Loucy (cell line): ENCODE measurements around the gene DNM3.

ENCODE experiments used
- H2AFZ ChIP-seq: fragments of 200-600 bp; sonication (generic); 2 replicates; pipeline ENCODE4 v1.6.0; 2016; ENCODE audit warnings: antibody characterized with exemption, mild to moderate bottlenecking, low read length, moderate library complexity
- H3F3A ChIP-seq: fragments of 200-600 bp; 2 replicates; pipeline ENCODE4 v1.6.0; 2016; ENCODE audit warnings: antibody characterized with exemption, low read depth, mild to moderate bottlenecking
- H3K27me3 ChIP-seq: fragments of 200-600 bp; sonication (generic); 2 replicates; pipeline ENCODE4 v1.6.1; 2014; ENCODE audit warnings: low read length, mild to moderate bottlenecking; ENCODE audit not compliant: insufficient read depth, poor library complexity, severe bottlenecking
- H3K36me3 ChIP-seq: fragments of 200-600 bp; sonication (generic); 2 replicates; pipeline ENCODE4 v1.6.1; 2016; ENCODE audit warnings: low read length; ENCODE audit not compliant: insufficient read depth
- H3K4me1 ChIP-seq: fragments of 200-600 bp; sonication (generic); 2 replicates; pipeline ENCODE4 v1.5.1; 2014; ENCODE audit warnings: low read length, mild to moderate bottlenecking; ENCODE audit not compliant: insufficient read depth, poor library complexity, severe bottlenecking
- H3K4me2 ChIP-seq: fragments of 200-600 bp; sonication (generic); 2 replicates; pipeline ENCODE4 v1.6.0; 2014; ENCODE audit warnings: antibody characterized with exemption, low read length, low read depth, mild to moderate bottlenecking; ENCODE audit not compliant: poor library complexity, severe bottlenecking
- H3K4me3 ChIP-seq: fragments of 200-600 bp; sonication (generic); 2 replicates; pipeline ENCODE4 v1.5.1; 2014; ENCODE audit warnings: low read length, mild to moderate bottlenecking, mixed read lengths; ENCODE audit not compliant: poor library complexity, severe bottlenecking
- H3K79me2 ChIP-seq: fragments of 200-600 bp; sonication (generic); 2 replicates; pipeline ENCODE4 v1.6.1; 2014; ENCODE audit warnings: low read length; ENCODE audit not compliant: insufficient read depth
- H3K9ac ChIP-seq: fragments of 200-600 bp; sonication (generic); 2 replicates; pipeline ENCODE4 v1.6.0; 2014; ENCODE audit warnings: mild to moderate bottlenecking, low read depth, low read length, moderate library complexity; ENCODE audit not compliant: poor library complexity, severe bottlenecking
- H3K9me2 ChIP-seq: fragments of 200-600 bp; sonication (generic); replicated peaks from 2 replicates; pipeline ENCODE4 v1.6.1; 2016; ENCODE audit warnings: low read depth, low read length, mixed read lengths
- H3K9me3 ChIP-seq: fragments of 200-600 bp; sonication (generic); 2 replicates; pipeline ENCODE4 v1.6.1; 2014; ENCODE audit warnings: mild to moderate bottlenecking, antibody characterized with exemption, low read length, low read depth; ENCODE audit not compliant: insufficient read depth
- H4K20me1 ChIP-seq: fragments of 200-600 bp; sonication (generic); 2 replicates; pipeline ENCODE4 v1.6.0; 2014; ENCODE audit warnings: antibody characterized with exemption, low read length, mild to moderate bottlenecking; ENCODE audit not compliant: insufficient read depth, poor library complexity, severe bottlenecking
- EZH2phosphoT487 ChIP-seq: fragments of 200-600 bp; IDR thresholded peaks from 2 replicates; pipeline ENCODE4 v1.6.1; 2018; ENCODE audit warnings: antibody characterized with exemption, mild to moderate bottlenecking, moderate library complexity, borderline replicate concordance
- TF ChIP-seq, protein P1 (sequence below): fragments of 200-600 bp; sonication (generic); conservative IDR thresholded peaks from 2 replicates; pipeline ENCODE4 v1.5.1; 2014; ENCODE audit warnings: mild to moderate bottlenecking, antibody characterized with exemption, low read length

The DNM3 gene

DNA sequence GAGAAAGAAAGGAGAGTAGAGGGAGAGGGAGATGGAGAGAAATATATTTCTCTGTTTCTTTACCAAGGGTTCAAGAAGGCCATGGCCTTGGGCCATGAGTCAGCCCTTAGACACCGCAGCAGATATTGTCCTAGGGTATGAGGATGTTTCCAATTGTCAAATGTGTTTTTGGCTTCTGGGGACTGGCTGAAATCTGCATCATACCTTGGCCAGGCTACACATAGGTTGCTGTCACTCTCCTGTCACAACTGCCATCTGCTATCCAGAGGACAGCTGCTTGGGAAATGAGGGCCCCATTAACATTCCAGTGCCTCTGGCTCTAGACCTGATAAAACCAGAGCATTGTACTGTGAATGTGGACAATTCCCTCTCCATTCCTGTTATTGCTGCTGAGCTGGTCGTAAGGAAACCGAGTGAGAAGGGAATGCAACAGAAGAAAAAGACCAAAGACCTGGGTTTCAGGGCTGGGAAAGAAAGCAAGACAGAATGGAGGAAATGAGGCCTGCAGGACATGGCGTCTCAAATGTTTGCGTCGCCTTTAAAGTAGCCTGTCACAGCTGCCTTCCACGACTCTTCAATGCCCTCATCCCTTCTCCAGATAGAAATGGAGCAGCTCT lies 611.3 kb downstream of the DNM3 start:
- no peak overlapping the region for H3K4me3 ChIP-seq
- no peak overlapping the region for H2AFZ ChIP-seq
- peaks cover 22% of the 10 kb centered on the region for H3K4me1 ChIP-seq
- TF ChIP-seq, protein P1, sequence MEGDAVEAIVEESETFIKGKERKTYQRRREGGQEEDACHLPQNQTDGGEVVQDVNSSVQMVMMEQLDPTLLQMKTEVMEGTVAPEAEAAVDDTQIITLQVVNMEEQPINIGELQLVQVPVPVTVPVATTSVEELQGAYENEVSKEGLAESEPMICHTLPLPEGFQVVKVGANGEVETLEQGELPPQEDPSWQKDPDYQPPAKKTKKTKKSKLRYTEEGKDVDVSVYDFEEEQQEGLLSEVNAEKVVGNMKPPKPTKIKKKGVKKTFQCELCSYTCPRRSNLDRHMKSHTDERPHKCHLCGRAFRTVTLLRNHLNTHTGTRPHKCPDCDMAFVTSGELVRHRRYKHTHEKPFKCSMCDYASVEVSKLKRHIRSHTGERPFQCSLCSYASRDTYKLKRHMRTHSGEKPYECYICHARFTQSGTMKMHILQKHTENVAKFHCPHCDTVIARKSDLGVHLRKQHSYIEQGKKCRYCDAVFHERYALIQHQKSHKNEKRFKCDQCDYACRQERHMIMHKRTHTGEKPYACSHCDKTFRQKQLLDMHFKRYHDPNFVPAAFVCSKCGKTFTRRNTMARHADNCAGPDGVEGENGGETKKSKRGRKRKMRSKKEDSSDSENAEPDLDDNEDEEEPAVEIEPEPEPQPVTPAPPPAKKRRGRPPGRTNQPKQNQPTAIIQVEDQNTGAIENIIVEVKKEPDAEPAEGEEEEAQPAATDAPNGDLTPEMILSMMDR: no peak
- no peak for TF ChIP-seq EZH2phosphoT487
- H3K9ac ChIP-seq: no peak overlapping the region
- no peaks in the 10 kb centered on the region for H3K27me3 ChIP-seq
- H3F3A ChIP-seq: no peaks in the 10 kb centered on the region
- no peaks in the 10 kb centered on the region for H3K36me3 ChIP-seq
- no peaks in the 10 kb centered on the region for H4K20me1 ChIP-seq
- no peaks in the 10 kb centered on the region for H3K9me3 ChIP-seq
- no peak overlapping the region for H3K4me2 ChIP-seq
- no peaks in the 10 kb centered on the region for H3K9me2 ChIP-seq
- H3K79me2 ChIP-seq: no peaks in the 10 kb centered on the region

DNA sequence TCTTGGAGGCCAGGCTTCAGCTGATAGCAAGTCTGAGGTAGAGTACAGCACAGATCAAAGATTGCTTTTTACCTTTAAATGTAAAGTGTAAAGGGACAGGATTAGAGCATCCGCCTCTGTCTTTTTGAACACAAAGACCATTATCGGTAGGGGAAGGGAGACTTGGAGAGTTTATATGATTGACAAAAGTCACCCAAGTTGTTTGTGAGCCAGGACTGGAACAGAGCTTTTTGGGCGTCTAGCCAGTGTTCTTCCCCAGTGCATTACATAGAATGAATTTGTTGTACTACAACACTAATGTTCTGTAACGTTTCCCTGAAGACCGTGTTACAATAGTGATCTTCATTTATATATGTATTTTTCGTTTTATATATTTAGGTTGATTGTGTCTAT lies 611.9 kb downstream of the DNM3 start:
- H3K36me3 ChIP-seq: no peaks in the 10 kb centered on the region
- H3K79me2 ChIP-seq: no peaks in the 10 kb centered on the region
- no peaks in the 10 kb centered on the region for H4K20me1 ChIP-seq
- no peaks in the 10 kb centered on the region for H3K9me2 ChIP-seq
- no peak overlapping the region for H2AFZ ChIP-seq
- no peak overlapping the region for H3K4me2 ChIP-seq
- H3F3A ChIP-seq: no peaks in the 10 kb centered on the region
- H3K4me1 ChIP-seq: peaks cover 22% of the 10 kb centered on the region
- no peaks in the 10 kb centered on the region for H3K27me3 ChIP-seq
- no peak for TF ChIP-seq EZH2phosphoT487
- TF ChIP-seq, protein P1: no peak
- H3K9ac ChIP-seq: no peak overlapping the region
- H3K9me3 ChIP-seq: no peaks in the 10 kb centered on the region
- no peak overlapping the region for H3K4me3 ChIP-seq

DNA sequence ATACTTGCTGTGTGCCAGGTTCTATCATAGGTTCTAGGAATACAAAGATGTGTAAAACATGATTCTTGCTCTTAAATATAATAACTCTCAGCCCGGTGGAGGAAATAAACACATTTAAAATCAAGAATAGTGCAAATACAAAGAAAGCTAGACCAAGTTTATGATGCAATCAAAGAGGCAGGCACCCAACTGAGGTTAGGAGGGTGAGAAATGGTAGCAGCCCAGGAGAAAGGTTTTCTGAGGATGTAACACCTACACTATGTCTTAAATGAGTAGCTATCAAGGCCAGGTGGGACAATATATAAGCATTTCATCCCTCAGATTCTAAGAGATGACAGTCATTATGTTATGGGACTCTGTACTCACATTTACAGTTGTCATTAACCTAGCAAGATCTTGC lies 612.3 kb downstream of the DNM3 start:
- Histone ChIP-seq H2AFZ (0 out of 2 replicates have a peak overlapping the region, but pooled peaks have one; percentile 16), H3F3A (no peaks in the 10 kb centered on the region), H3K9me2 (no peaks in the 10 kb centered on the region), H3K9me3 (no peaks in the 10 kb centered on the region), H3K36me3 (no peaks in the 10 kb centered on the region), H3K4me3 (no peak overlapping the region), H3K4me1 (peaks cover 22% of the 10 kb centered on the region), H3K4me2 (no peak overlapping the region), H3K27me3 (no peaks in the 10 kb centered on the region), H3K79me2 (no peaks in the 10 kb centered on the region), H3K9ac (no peak overlapping the region), H4K20me1 (no peaks in the 10 kb centered on the region)
- TF ChIP-seq, protein P1: no peak
- TF ChIP-seq EZH2phosphoT487: no peak
